ENCODE results near the gene SLC22A16.

The SLC22A16 gene

DNA sequence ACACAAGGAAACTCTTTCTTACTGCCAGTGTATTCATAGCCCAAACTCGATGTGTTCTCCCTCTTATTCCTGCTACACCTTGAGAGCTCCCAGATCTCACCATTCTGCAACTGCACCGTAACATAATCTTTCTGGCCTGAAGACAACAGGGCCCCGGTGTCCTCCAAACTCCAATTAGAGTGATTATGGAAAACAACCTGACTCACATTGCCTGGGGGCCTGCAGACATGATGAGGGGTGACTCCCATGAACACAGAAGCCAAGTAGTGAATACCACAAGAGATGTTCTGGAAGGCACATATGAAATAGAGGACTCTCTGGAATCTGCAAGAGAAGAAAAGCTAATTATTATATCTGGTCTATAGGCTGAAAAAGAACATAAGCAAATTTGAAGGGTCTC lies 19.7 kb downstream of the SLC22A16 start:
- 100% methylated on average over 2 of the region's 3 CpGs for WGBS (ENCODE audit: insufficient coverage)
- Histone ChIP-seq H3K36me3 (ENCODE audit: control insufficient read depth in 4 of 4, insufficient read depth in 4 of 4, low read length in 3 of 4) (peaks cover 10 to 63% (median 13%) of the 10 kb centered on the region in 4 experiments), H3K27ac (ENCODE audit: insufficient read depth in 1 of 2, low read depth in 1 of 2, low read length in 2 of 2, poor library complexity in 1 of 2, severe bottlenecking in 2 of 2) (no peak overlapping the region), H3K9me3 (ENCODE audit: control extremely low read depth in 1 of 5, control insufficient read depth in 4 of 5, insufficient read depth in 2 of 5, low read depth in 1 of 5, low read length in 4 of 5) (peaks cover 2 to 50% (median 18%) of the 10 kb centered on the region in 5 experiments), H3K27me3 (replicated peaks in 2 of 5; ENCODE audit: control insufficient read depth in 4 of 5, insufficient read depth in 5 of 5, low read length in 4 of 5) (no peaks in the 10 kb centered on the region), H3K4me1 (ENCODE audit: control extremely low read depth in 1 of 4, control insufficient read depth in 4 of 4, insufficient read depth in 4 of 4, low read length in 3 of 4) (no peaks in the 10 kb centered on the region), H3K4me3 (ENCODE audit: control insufficient read depth in 1 of 7, extremely low read depth in 1 of 7, insufficient read depth in 4 of 7, low read depth in 2 of 7, low read length in 6 of 7) (peak overlapping the region in 1 of 7 experiments; percentile 11)
- CTCF ChIA-PET = no interaction called here
- POLR2A ChIA-PET = no interaction called here
- DNase-seq = no peak

DNA sequence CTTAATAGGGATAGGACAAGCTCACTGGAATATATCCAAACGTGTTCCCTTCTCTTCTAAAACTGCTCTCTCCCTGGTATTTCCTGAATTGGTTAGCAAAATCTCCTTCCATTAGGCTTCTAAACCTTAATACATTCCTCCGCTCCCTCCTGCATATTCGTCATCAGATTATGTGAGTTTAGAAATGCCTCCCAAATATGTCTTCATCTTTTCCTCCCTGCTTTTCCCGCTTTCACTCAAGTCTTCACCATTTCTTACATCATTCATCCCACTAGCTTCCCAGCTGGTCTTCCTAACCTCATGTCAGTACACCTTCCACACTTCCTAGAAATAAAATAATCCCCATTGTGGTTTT lies 26.9 kb downstream of the SLC22A16 start:
- peaks cover 0 to 17% (median 7%) of the 10 kb centered on the region in 4 experiments for H3K4me1 ChIP-seq (ENCODE audit: control extremely low read depth in 1 of 4, control insufficient read depth in 4 of 4, insufficient read depth in 4 of 4, low read length in 3 of 4)
- H3K9me3 ChIP-seq (ENCODE audit: control extremely low read depth in 1 of 5, control insufficient read depth in 4 of 5, insufficient read depth in 2 of 5, low read depth in 1 of 5, low read length in 4 of 5) = peaks cover 0 to 8% (median 3%) of the 10 kb centered on the region in 5 experiments
- no peaks in the 10 kb centered on the region for H3K27me3 ChIP-seq (replicated peaks in 2 of 5; ENCODE audit: control insufficient read depth in 4 of 5, insufficient read depth in 5 of 5, low read length in 4 of 5)
- POLR2A ChIA-PET = interaction anchor here (0.5 kb wide), 1 partner anchor 9 kb away, joined by 3 read pairs; no protein-coding TSS in a partner anchor
- CTCF ChIA-PET = interaction anchor here (1.3 to 1.5 kb wide), 3 partner anchors 16 to 810 kb away, joined by 3 to 4 read pairs (median 3); a partner anchor contains a TSS
- no peak overlapping the region for H3K4me3 ChIP-seq (ENCODE audit: control insufficient read depth in 1 of 7, extremely low read depth in 1 of 7, insufficient read depth in 4 of 7, low read depth in 2 of 7, low read length in 6 of 7)
- no peak overlapping the region for H3K27ac ChIP-seq (ENCODE audit: insufficient read depth in 1 of 2, low read depth in 1 of 2, low read length in 2 of 2, poor library complexity in 1 of 2, severe bottlenecking in 2 of 2)
- WGBS (ENCODE audit: insufficient coverage) = 96% methylated on average over 4 of the region's 4 CpGs
- no peak for DNase-seq
- H3K36me3 ChIP-seq (ENCODE audit: control insufficient read depth in 4 of 4, insufficient read depth in 4 of 4, low read length in 3 of 4) = peaks cover 6 to 39% (median 11%) of the 10 kb centered on the region in 4 experiments

GRCh38 chr6:110448846-110449540 lies 27.4 kb downstream of the SLC22A16 start:
- no peaks in the 10 kb centered on the region for H3K27me3 ChIP-seq (replicated peaks in 2 of 5; ENCODE audit: control insufficient read depth in 4 of 5, insufficient read depth in 5 of 5, low read length in 4 of 5)
- ChIA-PET CTCF (interaction anchor here (1.3 to 1.5 kb wide), 2 partner anchors 22 to 810 kb away, joined by 3 read pairs; a partner anchor contains a TSS), POLR2A (no interaction called here)
- peaks cover 0 to 7% (median 3%) of the 10 kb centered on the region in 5 experiments for H3K9me3 ChIP-seq (ENCODE audit: control extremely low read depth in 1 of 5, control insufficient read depth in 4 of 5, insufficient read depth in 2 of 5, low read depth in 1 of 5, low read length in 4 of 5)
- no peak for DNase-seq
- peak overlapping the region in 1 of 7 experiments; percentile 21 for H3K4me3 ChIP-seq (ENCODE audit: control insufficient read depth in 1 of 7, extremely low read depth in 1 of 7, insufficient read depth in 4 of 7, low read depth in 2 of 7, low read length in 6 of 7)
- 55% methylated on average over 4 of the region's 4 CpGs for WGBS (ENCODE audit: insufficient coverage)
- no peak overlapping the region for H3K27ac ChIP-seq (ENCODE audit: insufficient read depth in 1 of 2, low read depth in 1 of 2, low read length in 2 of 2, poor library complexity in 1 of 2, severe bottlenecking in 2 of 2)
- peaks cover 6 to 37% (median 11%) of the 10 kb centered on the region in 4 experiments for H3K36me3 ChIP-seq (ENCODE audit: control insufficient read depth in 4 of 4, insufficient read depth in 4 of 4, low read length in 3 of 4)
- peaks cover 0 to 17% (median 7%) of the 10 kb centered on the region in 4 experiments for H3K4me1 ChIP-seq (ENCODE audit: control extremely low read depth in 1 of 4, control insufficient read depth in 4 of 4, insufficient read depth in 4 of 4, low read length in 3 of 4)

DNA sequence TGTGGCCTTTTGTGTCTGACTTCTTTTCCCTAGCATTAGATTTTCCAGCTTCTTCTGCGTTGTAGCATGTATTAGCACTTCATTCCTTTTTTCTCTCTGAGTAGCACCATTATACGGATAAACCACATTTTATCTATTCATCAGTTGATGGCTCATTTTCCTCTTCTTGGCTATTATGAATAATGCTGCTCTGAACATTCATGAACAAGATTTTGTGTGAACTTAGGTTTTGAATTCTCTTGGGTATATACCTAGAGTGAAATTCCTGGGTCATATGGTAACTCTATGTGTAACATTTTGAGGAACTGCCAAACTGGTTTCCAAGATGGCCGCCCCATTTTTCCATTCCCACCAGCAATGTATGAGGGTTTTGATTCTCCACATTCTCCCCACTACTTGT lies 28.7 kb downstream of the SLC22A16 start:
- Histone ChIP-seq H3K36me3 (ENCODE audit: control insufficient read depth in 4 of 4, insufficient read depth in 4 of 4, low read length in 3 of 4) (peaks cover 0 to 33% (median 11%) of the 10 kb centered on the region in 4 experiments), H3K27me3 (replicated peaks in 2 of 5; ENCODE audit: control insufficient read depth in 4 of 5, insufficient read depth in 5 of 5, low read length in 4 of 5) (no peaks in the 10 kb centered on the region), H3K4me1 (ENCODE audit: control extremely low read depth in 1 of 4, control insufficient read depth in 4 of 4, insufficient read depth in 4 of 4, low read length in 3 of 4) (peaks cover 0 to 17% (median 7%) of the 10 kb centered on the region in 4 experiments), H3K9me3 (ENCODE audit: control extremely low read depth in 1 of 5, control insufficient read depth in 4 of 5, insufficient read depth in 2 of 5, low read depth in 1 of 5, low read length in 4 of 5) (peaks cover 0 to 3% (median 0%) of the 10 kb centered on the region in 5 experiments), H3K27ac (ENCODE audit: insufficient read depth in 1 of 2, low read depth in 1 of 2, low read length in 2 of 2, poor library complexity in 1 of 2, severe bottlenecking in 2 of 2) (no peak overlapping the region), H3K4me3 (ENCODE audit: control insufficient read depth in 1 of 7, extremely low read depth in 1 of 7, insufficient read depth in 4 of 7, low read depth in 2 of 7, low read length in 6 of 7) (no peak overlapping the region)
- ChIA-PET POLR2A (no interaction called here), CTCF (interaction anchor here (1.1 kb wide), 1 partner anchor 11 kb away, joined by 4 read pairs; no protein-coding TSS in a partner anchor)
- no peak for DNase-seq
- 100% methylated on average over 1 of the region's 3 CpGs for WGBS (ENCODE audit: insufficient coverage)

DNA sequence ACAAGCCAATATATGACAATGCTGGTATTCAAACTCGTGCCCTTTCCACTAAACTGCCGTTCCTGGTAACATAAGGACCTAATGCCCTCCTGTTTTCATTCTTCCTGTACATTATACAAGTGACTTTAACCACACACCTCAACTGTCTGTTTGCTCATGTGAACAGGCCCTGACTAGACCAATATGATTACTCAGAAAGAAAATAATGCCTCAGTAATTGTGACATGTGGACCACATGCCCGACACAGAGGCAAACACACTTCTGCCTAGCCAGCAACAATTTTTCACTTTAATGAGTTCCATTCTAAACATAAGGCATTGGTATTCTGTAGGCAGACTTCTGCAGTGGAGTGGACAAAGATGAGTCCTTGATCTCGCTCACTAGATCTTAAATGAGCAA lies 30.0 kb downstream of the SLC22A16 start:
- WGBS (ENCODE audit: insufficient coverage) = 94% methylated on average over 2 of the region's 4 CpGs
- no peak overlapping the region for H3K27ac ChIP-seq (ENCODE audit: insufficient read depth in 1 of 2, low read depth in 1 of 2, low read length in 2 of 2, poor library complexity in 1 of 2, severe bottlenecking in 2 of 2)
- H3K36me3 ChIP-seq (ENCODE audit: control insufficient read depth in 4 of 4, insufficient read depth in 4 of 4, low read length in 3 of 4) = peaks cover 7 to 36% (median 10%) of the 10 kb centered on the region in 4 experiments
- no peak for DNase-seq
- H3K9me3 ChIP-seq (ENCODE audit: control extremely low read depth in 1 of 5, control insufficient read depth in 4 of 5, insufficient read depth in 2 of 5, low read depth in 1 of 5, low read length in 4 of 5) = peaks cover 0 to 3% (median 0%) of the 10 kb centered on the region in 5 experiments
- CTCF ChIA-PET = no interaction called here
- POLR2A ChIA-PET = no interaction called here
- peaks cover 0 to 17% (median 7%) of the 10 kb centered on the region in 4 experiments for H3K4me1 ChIP-seq (ENCODE audit: control extremely low read depth in 1 of 4, control insufficient read depth in 4 of 4, insufficient read depth in 4 of 4, low read length in 3 of 4)
- no peaks in the 10 kb centered on the region for H3K27me3 ChIP-seq (replicated peaks in 2 of 5; ENCODE audit: control insufficient read depth in 4 of 5, insufficient read depth in 5 of 5, low read length in 4 of 5)
- no peak overlapping the region for H3K4me3 ChIP-seq (ENCODE audit: control insufficient read depth in 1 of 7, extremely low read depth in 1 of 7, insufficient read depth in 4 of 7, low read depth in 2 of 7, low read length in 6 of 7)

DNA sequence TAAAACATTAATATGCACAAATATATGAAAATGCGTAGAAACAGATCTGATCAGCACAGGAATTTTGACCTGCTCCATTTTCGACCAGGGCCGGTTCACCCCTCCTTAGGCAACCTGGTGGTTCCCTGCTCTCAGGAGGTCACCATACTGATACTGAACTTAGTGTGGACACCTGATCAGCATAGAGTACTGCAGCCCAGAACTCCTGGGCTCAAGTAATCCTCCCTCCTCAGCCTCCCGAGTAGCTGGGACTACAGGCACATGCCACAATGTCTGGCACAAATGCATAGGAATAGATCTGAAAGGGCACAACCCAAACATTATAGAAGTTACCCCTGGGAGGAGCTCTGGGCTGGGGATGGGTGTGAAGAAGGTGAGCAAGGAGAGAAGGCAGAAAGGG lies 36.4 kb downstream of the SLC22A16 start:
- Histone ChIP-seq H3K4me1 (ENCODE audit: control extremely low read depth in 1 of 4, control insufficient read depth in 4 of 4, insufficient read depth in 4 of 4, low read length in 3 of 4) (no peaks in the 10 kb centered on the region), H3K9me3 (ENCODE audit: control extremely low read depth in 1 of 5, control insufficient read depth in 4 of 5, insufficient read depth in 2 of 5, low read depth in 1 of 5, low read length in 4 of 5) (peaks cover 0 to 3% (median 0%) of the 10 kb centered on the region in 5 experiments), H3K27me3 (replicated peaks in 2 of 5; ENCODE audit: control insufficient read depth in 4 of 5, insufficient read depth in 5 of 5, low read length in 4 of 5) (no peaks in the 10 kb centered on the region), H3K4me3 (ENCODE audit: control insufficient read depth in 1 of 7, extremely low read depth in 1 of 7, insufficient read depth in 4 of 7, low read depth in 2 of 7, low read length in 6 of 7) (no peak overlapping the region), H3K36me3 (ENCODE audit: control insufficient read depth in 4 of 4, insufficient read depth in 4 of 4, low read length in 3 of 4) (peaks cover 7 to 45% (median 14%) of the 10 kb centered on the region in 4 experiments), H3K27ac (ENCODE audit: insufficient read depth in 1 of 2, low read depth in 1 of 2, low read length in 2 of 2, poor library complexity in 1 of 2, severe bottlenecking in 2 of 2) (no peak overlapping the region)
- ChIA-PET CTCF (no interaction called here), POLR2A (no interaction called here)
- WGBS (ENCODE audit: insufficient coverage) = 100% methylated on average over 4 of the region's 4 CpGs
- DNase-seq = no peak

DNA sequence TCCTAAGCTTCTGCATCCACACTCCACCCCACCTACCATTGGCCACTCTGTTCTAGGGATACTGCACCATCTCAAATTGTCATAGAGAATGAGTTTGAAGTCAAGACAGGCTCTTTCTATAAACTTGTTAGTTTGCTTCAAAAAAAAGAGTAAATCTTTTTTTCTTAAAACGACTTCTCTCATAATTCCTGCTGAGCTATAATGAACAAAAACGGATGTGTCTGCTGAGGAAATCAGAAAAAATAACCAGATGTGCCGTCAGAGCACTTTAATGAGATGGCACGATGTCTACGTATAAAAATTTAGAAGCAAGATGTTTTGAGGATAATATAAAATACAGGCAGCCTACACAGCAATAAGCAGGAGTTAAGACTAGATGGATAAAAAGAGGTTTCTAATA lies 37.1 kb downstream of the SLC22A16 start:
- ChIA-PET POLR2A (no interaction called here), CTCF (no interaction called here)
- Histone ChIP-seq H3K27ac (ENCODE audit: insufficient read depth in 1 of 2, low read depth in 1 of 2, low read length in 2 of 2, poor library complexity in 1 of 2, severe bottlenecking in 2 of 2) (no peak overlapping the region), H3K27me3 (replicated peaks in 2 of 5; ENCODE audit: control insufficient read depth in 4 of 5, insufficient read depth in 5 of 5, low read length in 4 of 5) (no peaks in the 10 kb centered on the region), H3K9me3 (ENCODE audit: control extremely low read depth in 1 of 5, control insufficient read depth in 4 of 5, insufficient read depth in 2 of 5, low read depth in 1 of 5, low read length in 4 of 5) (peaks cover 0 to 4% (median 0%) of the 10 kb centered on the region in 5 experiments), H3K36me3 (ENCODE audit: control insufficient read depth in 4 of 4, insufficient read depth in 4 of 4, low read length in 3 of 4) (peaks cover 7 to 48% (median 13%) of the 10 kb centered on the region in 4 experiments), H3K4me3 (ENCODE audit: control insufficient read depth in 1 of 7, extremely low read depth in 1 of 7, insufficient read depth in 4 of 7, low read depth in 2 of 7, low read length in 6 of 7) (no peak overlapping the region), H3K4me1 (ENCODE audit: control extremely low read depth in 1 of 4, control insufficient read depth in 4 of 4, insufficient read depth in 4 of 4, low read length in 3 of 4) (no peaks in the 10 kb centered on the region)
- 75% methylated on average over 4 of the region's 5 CpGs for WGBS (ENCODE audit: insufficient coverage)
- DNase-seq = no peak

Data from common myeloid progenitor, CD34-positive (primary cell).